Neural cell (in vitro differentiated cells): Measurements from ENCODE around the gene TLCD5. TPM values are rescaled to one million over a fixed set of nuclear protein-coding genes. Genes with fewer than 3 reads are reported as not detected.

Experiments used
- H2AFZ ChIP-seq: fragments of 200-600, 300-800 bp; sonication (generic), shearing (Covaris generic); 2 replicates; pipeline ENCODE4 v1.6.0; 2014; ENCODE audit warnings: low read depth, mild to moderate bottlenecking, antibody characterized with exemption, low read length, moderate library complexity
- H3F3A ChIP-seq: fragments of 200-600 bp; shearing (Covaris generic); 2 replicates; pipeline ENCODE4 v1.6.1; 2016; ENCODE audit warnings: mild to moderate bottlenecking, moderate library complexity, mixed read lengths, antibody characterized with exemption, low read length; ENCODE audit not compliant: insufficient read depth, poor library complexity, severe bottlenecking
- H3K27ac ChIP-seq: fragments of 200-600, 300-800 bp; sonication (generic), shearing (Covaris generic); 2 replicates; pipeline ENCODE4 v1.5.1; 2014; ENCODE audit warnings: mild to moderate bottlenecking, low read length, moderate library complexity
- H3K27me3 ChIP-seq: fragments of 300-800, 200-600 bp; sonication (generic), shearing (Covaris generic); 2 replicates; pipeline ENCODE4 v1.6.0; 2014; ENCODE audit warnings: mild to moderate bottlenecking, low read depth, low read length, moderate library complexity; ENCODE audit not compliant: insufficient read depth
- H3K36me3 ChIP-seq: fragments of 300-800, 200-600 bp; sonication (generic), shearing (Covaris generic); 2 replicates; pipeline ENCODE4 v1.5.1; 2014; ENCODE audit warnings: mild to moderate bottlenecking, antibody characterized with exemption, low read length, moderate library complexity; ENCODE audit not compliant: insufficient read depth
- H3K4me2 ChIP-seq: fragments of 300-800, 200-600 bp; sonication (generic), shearing (Covaris generic); 2 replicates; pipeline ENCODE4 v1.6.0; 2014; ENCODE audit warnings: mild to moderate bottlenecking, low read length
- H3K4me3 ChIP-seq: fragments of 300-800, 200-600 bp; sonication (generic), shearing (Covaris generic); 2 replicates; pipeline ENCODE4 v1.5.1; 2014; ENCODE audit warnings: mild to moderate bottlenecking, low read length, moderate library complexity
- H3K79me2 ChIP-seq: fragments of 200-600 bp; shearing (Covaris generic); replicated peaks from 2 replicates; pipeline ENCODE4 v1.6.0; 2014; ENCODE audit warnings: mild to moderate bottlenecking, low read length, moderate library complexity; ENCODE audit not compliant: insufficient read depth
- H3K9ac ChIP-seq: fragments of 300-800, 200-600 bp; sonication (generic), shearing (Covaris generic); 2 replicates; pipeline ENCODE4 v1.6.1; 2016; ENCODE audit warnings: mild to moderate bottlenecking, low read length, mixed read lengths
- H3K9me2 ChIP-seq: fragments of 200-600 bp; shearing (Covaris generic); 2 replicates; pipeline ENCODE4 v1.6.1; 2016; ENCODE audit warnings: mild to moderate bottlenecking, low read length, mixed read lengths; ENCODE audit not compliant: insufficient read depth
- H3K9me3 ChIP-seq: fragments of 200-600, 300-800 bp; sonication (generic), shearing (Covaris generic); 2 replicates; pipeline ENCODE4 v1.6.1; 2016; ENCODE audit warnings: mild to moderate bottlenecking, mixed run types, low read length, moderate library complexity, mixed read lengths
- H4K20me1 ChIP-seq: fragments of 200-600 bp; shearing (Covaris generic); 2 replicates; pipeline ENCODE4 v1.6.1; 2016; ENCODE audit warnings: mild to moderate bottlenecking, mixed run types; ENCODE audit not compliant: insufficient read depth
- CTCF ChIP-seq: fragments of 450-650 bp; IDR thresholded peaks from 2 replicates; pipeline ENCODE4 v1.5.1; 2014; ENCODE audit warnings: antibody characterized with exemption, mild to moderate bottlenecking, moderate library complexity; ENCODE audit not compliant: poor library complexity, severe bottlenecking
- EP300 ChIP-seq: fragments of 450-650 bp; conservative IDR thresholded peaks from 2 replicates; pipeline ENCODE4 v1.6.1; 2014; ENCODE audit warnings: antibody characterized with exemption, mild to moderate bottlenecking, moderate library complexity; ENCODE audit not compliant: poor library complexity, severe bottlenecking
- EZH2 ChIP-seq: fragments of 200-600, 300-800 bp; shearing (Covaris generic), sonication (generic); IDR thresholded peaks from 2 replicates; pipeline ENCODE4 v1.6.1; 2014; ENCODE audit warnings: antibody characterized with exemption, low read length, borderline replicate concordance, mild to moderate bottlenecking; ENCODE audit not compliant: insufficient read depth, poor library complexity, severe bottlenecking
- MXI1 ChIP-seq: fragments of 450-650 bp; conservative IDR thresholded peaks from 2 replicates; pipeline ENCODE4 v1.6.1; 2014; ENCODE audit warnings: antibody characterized with exemption, mild to moderate bottlenecking; ENCODE audit not compliant: poor library complexity, severe bottlenecking
- POLR2AphosphoS5 ChIP-seq: IDR thresholded peaks from 2 replicates; pipeline ENCODE4 v1.6.1; 2012
- RAD21 ChIP-seq: fragments of 450-650 bp; conservative IDR thresholded peaks from 2 replicates; pipeline ENCODE4 v1.6.1; 2014; ENCODE audit warnings: antibody characterized with exemption, mild to moderate bottlenecking, moderate library complexity
- REST ChIP-seq: IDR thresholded peaks from 2 replicates; pipeline ENCODE4 v1.6.1; 2012; ENCODE audit warnings: borderline replicate concordance
- SMC3 ChIP-seq: fragments of 450-650 bp; conservative IDR thresholded peaks from 2 replicates; pipeline ENCODE4 v1.6.1; 2014; ENCODE audit warnings: antibody characterized with exemption, mild to moderate bottlenecking, moderate library complexity; ENCODE audit not compliant: poor library complexity
- TAF1 ChIP-seq: IDR thresholded peaks from 2 replicates; pipeline ENCODE4 v1.6.1; 2012; ENCODE audit warnings: low read depth
- polyA plus RNA-seq: library from polyadenylated mRNA; depleted of rRNA; stranded (reverse); fragments of >200 nt; gene quantifications from 2 replicates; pipeline ENCODE4 v1.2.3, GENCODE V29; 2014

Gene TLCD5
- polyA plus RNA-seq, 1 donor from 2014 or later: 31.1 TPM

DNA sequence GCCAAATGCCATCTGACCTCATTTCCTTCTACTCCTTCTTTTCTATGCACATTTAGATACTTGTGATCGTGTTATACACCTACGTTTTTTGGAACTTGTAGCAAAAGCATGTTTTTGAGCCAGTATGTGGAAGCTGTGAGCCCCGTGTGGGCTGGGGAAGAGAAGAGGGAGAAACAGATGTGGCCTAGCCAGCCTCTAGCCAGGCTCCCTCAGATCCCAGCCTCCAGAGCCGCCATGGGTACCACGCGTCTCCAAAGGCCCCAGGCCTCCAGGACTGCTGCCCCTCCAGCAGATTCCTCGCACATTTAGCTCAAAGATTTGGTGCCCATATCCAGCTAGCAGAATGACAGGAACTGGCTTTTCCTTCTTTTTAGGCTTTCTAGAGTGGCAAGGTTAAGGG, 17.0 kb upstream of the TLCD5 start:
- H3K36me3 ChIP-seq: no peaks in the 10 kb centered on the region
- H3K79me2 ChIP-seq: no peaks in the 10 kb centered on the region
- no peaks in the 10 kb centered on the region for H3K9me3 ChIP-seq
- TF ChIP-seq EP300: no peak
- no peak for TF ChIP-seq REST
- TF ChIP-seq EZH2: no peak
- no peak for TF ChIP-seq MXI1
- no peak for TF ChIP-seq POLR2AphosphoS5
- TF ChIP-seq SMC3: no peak
- TF ChIP-seq RAD21: no peak
- no peak for TF ChIP-seq TAF1
- no peak for TF ChIP-seq CTCF
- no peaks in the 10 kb centered on the region for H3K9me2 ChIP-seq
- H3K9ac ChIP-seq: no peak overlapping the region
- no peaks in the 10 kb centered on the region for H3K27me3 ChIP-seq
- no peaks in the 10 kb centered on the region for H3F3A ChIP-seq
- H2AFZ ChIP-seq: no peak overlapping the region
- H3K4me2 ChIP-seq: no peak overlapping the region
- no peaks in the 10 kb centered on the region for H4K20me1 ChIP-seq
- no peak overlapping the region for H3K4me3 ChIP-seq
- H3K27ac ChIP-seq: no peak overlapping the region

- H3F3A ChIP-seq: no peaks in the 10 kb centered on the region
- no peaks in the 10 kb centered on the region for H3K79me2 ChIP-seq
- no peaks in the 10 kb centered on the region for H4K20me1 ChIP-seq
- no peak overlapping the region for H3K4me3 ChIP-seq
- no peak overlapping the region for H2AFZ ChIP-seq
- H3K27me3 ChIP-seq: no peaks in the 10 kb centered on the region
- no peak overlapping the region for H3K9ac ChIP-seq
- no peak overlapping the region for H3K27ac ChIP-seq
- H3K9me3 ChIP-seq: no peaks in the 10 kb centered on the region
- no peak for TF ChIP-seq TAF1
- TF ChIP-seq CTCF: no peak
- no peak for TF ChIP-seq EZH2
- no peak for TF ChIP-seq EP300
- TF ChIP-seq SMC3: no peak
- no peak for TF ChIP-seq POLR2AphosphoS5
- no peak for TF ChIP-seq REST
- TF ChIP-seq MXI1: no peak
- no peak for TF ChIP-seq RAD21
- H3K9me2 ChIP-seq: no peaks in the 10 kb centered on the region
- no peak overlapping the region for H3K4me2 ChIP-seq
- H3K36me3 ChIP-seq: no peaks in the 10 kb centered on the region
These were observed 14.2 kb upstream of the TLCD5 start for GRCh38 chr11:120310870-120311269.
